Measurements from ENCODE around the gene PPP1R2B.

Gene PPP1R2B

GRCh38 chr5:156879665-156880285 lies 29.7 kb downstream of the PPP1R2B start:
- peak; percentile 21 for DNase-seq (ENCODE audit: low spot score)

DNA sequence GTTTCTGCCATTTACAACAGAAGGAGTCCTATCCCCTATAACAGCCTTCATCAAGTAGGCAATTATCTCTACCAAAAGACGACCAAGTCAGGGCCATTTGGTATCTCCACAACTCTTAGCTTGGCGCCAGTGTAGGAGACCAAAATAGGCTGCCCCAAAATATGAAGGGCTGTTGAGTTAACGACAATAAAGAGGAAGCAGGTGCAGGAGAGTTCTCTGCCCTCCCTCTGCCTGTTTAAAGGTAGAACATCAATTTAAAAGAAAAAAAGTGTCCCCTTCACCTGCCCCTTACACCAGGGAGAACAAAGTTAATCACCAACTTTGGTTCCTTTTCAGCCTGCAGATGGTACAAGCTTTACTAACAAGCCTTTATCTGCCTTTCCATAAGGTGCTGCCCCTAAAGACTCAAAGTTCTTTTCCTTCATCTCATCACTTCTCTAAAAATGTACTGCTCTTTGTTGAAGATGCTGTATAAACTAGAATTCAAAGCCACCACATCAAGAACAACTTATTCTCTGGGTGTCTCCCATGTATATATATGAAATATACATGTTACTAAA lies 33.3 kb downstream of the PPP1R2B start:
- DNase-seq (ENCODE audit: low spot score) = no peak

GRCh38 chr5:156888520-156888919 lies 38.4 kb downstream of the PPP1R2B start:
- no peak for DNase-seq (ENCODE audit: low spot score)

GRCh38 chr5:156892223-156892622 lies 42.1 kb downstream of the PPP1R2B start:
- DNase-seq (ENCODE audit: low spot score) = no peak

DNA sequence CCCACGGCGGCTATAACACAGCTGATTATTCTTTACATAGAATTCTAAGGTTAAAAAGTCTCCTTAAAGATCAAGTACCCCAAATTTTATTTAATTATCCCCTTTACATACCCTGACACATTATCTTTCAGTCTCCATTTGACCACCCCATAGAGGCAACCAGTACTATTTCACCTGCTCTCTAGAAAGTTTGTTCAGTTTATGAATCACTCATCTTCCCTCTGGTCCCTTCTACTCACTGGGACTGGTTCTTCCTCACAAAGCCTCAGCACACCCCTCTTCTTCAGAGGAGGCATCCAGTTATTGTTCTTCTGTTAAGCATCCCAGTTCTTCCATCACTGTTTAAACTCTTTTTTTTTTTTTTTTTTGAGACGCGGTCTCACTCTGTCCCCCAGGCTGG lies 42.8 kb downstream of the PPP1R2B start:
- no peak for DNase-seq (ENCODE audit: low spot score)

DNA sequence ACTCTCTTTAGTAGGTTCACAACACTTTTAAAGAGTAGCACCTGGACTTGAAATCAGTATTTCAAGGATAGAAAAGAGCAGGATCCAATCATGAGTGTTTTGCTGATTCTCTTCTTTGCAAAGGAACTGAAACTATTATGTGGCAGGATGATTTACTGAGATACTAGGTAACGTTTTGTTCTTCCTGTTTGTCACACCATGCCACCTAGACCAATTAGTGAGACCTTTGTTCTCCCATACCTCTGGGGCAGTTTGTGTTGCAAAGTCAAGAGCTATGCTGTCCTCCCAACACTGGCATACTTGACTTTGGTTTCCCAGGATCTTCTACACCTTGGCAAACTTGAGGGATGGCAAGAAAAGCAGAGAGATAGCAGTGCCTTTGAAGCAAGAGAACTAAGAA lies 43.4 kb downstream of the PPP1R2B start:
- no peak for DNase-seq (ENCODE audit: low spot score)

DNA sequence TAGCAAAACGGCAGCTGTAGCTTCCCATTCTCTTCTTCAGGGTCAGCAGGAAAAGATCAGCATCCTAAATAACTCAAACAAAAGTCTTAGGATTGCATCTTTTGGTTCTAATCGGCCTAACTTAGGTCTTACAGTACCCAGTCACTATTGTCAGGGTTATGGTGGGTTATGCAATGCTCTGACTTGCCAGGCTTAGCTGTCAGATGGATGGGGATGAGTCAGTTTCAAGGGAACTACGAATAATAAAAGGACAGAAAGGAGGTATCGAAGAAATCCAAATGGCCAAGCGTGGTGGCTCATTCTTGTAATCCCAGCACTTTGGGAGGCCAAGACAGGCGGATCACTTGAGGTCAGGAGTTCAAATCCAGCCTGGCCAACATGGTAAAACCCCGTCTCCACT lies 46.5 kb downstream of the PPP1R2B start:
- no peak for DNase-seq (ENCODE audit: low spot score)
